Astrocyte of the cerebellum (primary cell): ENCODE results near the gene PRICKLE3.

Source experiments
- DNase-seq: peaks from one replicate; pipeline ENCODE4 v3.0.0-alpha.2; 2011; ENCODE audit warnings: low read depth
- H3K4me3 ChIP-seq: 2 replicates; pipeline ENCODE4 v1.5.1; 2011; ENCODE audit warnings: mild to moderate bottlenecking, low read depth, low read length, moderate library complexity
- CTCF ChIP-seq: IDR thresholded peaks from 2 replicates; pipeline ENCODE4 v1.5.1; 2012; ENCODE audit warnings: low read length, low read depth, moderate library complexity, mild to moderate bottlenecking; ENCODE audit errors: missing control alignments
- in situ Hi-C: cut with HindIII; loops from 2 replicates; pipeline ENCODE4 v1.10.0; 2017; ENCODE audit warnings: low sequenced_read_pairs

The PRICKLE3 gene

GRCh38 chrX:49187526-49187925, 1.4 kb upstream of the PRICKLE3 start:
- TF ChIP-seq CTCF = no peak
- no peak overlapping the region for H3K4me3 ChIP-seq
- in situ Hi-C loops = no loop called here
- DNase-seq = no peak

GRCh38 chrX:49187028-49187394, 838 bp upstream of the PRICKLE3 start:
- no peak for DNase-seq
- in situ Hi-C loops = no loop called here
- TF ChIP-seq CTCF = no peak
- H3K4me3 ChIP-seq = no peak overlapping the region

GRCh38 chrX:49184294-49185281, 1.6 kb downstream of the PRICKLE3 start:
- H3K4me3 ChIP-seq = peak overlapping the region; percentile 55
- in situ Hi-C loops = no loop called here
- no peak for TF ChIP-seq CTCF
- DNase-seq = peak; percentile 58

GRCh38 chrX:49183701-49184281, 2.4 kb downstream of the PRICKLE3 start:
- in situ Hi-C loops = no loop called here
- DNase-seq = no peak
- H3K4me3 ChIP-seq = peak overlapping the region; percentile 55
- TF ChIP-seq CTCF = no peak

- no peak for TF ChIP-seq CTCF
- no peak for DNase-seq
- H3K4me3 ChIP-seq = no peak overlapping the region
- in situ Hi-C loops = no loop called here
Measured at GRCh38 chrX:49179358-49179757, 6.8 kb downstream of the PRICKLE3 start.

- in situ Hi-C loops = no loop called here
- no peak overlapping the region for H3K4me3 ChIP-seq
- TF ChIP-seq CTCF = no peak
- no peak for DNase-seq
Measured at GRCh38 chrX:49178537-49178936, 7.6 kb downstream of the PRICKLE3 start.
